T-helper 2 cell (primary cell): ENCODE results near the gene COL13A1.

Experiments used
- DNase-seq, 5 experiments: peaks; one replicate each; pipeline versions ENCODE4 v3.0.0 to v3.0.0-alpha.2; 2012 to 2022

Gene COL13A1

DNA sequence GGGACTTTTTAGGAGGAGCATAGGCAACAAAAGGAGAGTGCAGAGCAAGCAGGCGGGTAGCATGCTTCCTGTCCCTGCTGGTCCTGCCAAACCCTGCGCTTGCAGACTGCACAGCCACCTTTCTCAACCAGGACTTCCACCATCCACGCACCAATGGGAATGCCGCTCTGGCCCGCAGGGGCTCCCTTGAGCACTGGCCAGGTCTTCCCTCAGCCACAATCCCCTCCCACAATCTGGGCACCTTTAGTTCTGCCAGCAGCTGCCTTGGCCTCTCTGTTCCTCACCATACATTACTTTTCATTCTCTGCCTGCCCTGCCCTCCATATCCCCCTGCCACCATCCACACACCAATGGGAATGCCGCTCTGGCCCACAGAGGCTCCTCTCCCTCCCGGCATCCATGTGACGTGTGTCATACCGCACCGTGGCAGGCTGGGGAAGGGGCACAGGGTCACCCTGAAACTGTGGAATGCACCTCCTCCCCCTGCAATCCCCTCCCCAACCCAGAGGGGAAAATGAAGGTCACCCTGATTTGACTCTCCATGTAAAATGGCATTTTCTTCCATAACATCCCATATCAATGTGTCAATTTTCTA, 153.6 kb downstream of the COL13A1 start:
- no peak for DNase-seq

DNA sequence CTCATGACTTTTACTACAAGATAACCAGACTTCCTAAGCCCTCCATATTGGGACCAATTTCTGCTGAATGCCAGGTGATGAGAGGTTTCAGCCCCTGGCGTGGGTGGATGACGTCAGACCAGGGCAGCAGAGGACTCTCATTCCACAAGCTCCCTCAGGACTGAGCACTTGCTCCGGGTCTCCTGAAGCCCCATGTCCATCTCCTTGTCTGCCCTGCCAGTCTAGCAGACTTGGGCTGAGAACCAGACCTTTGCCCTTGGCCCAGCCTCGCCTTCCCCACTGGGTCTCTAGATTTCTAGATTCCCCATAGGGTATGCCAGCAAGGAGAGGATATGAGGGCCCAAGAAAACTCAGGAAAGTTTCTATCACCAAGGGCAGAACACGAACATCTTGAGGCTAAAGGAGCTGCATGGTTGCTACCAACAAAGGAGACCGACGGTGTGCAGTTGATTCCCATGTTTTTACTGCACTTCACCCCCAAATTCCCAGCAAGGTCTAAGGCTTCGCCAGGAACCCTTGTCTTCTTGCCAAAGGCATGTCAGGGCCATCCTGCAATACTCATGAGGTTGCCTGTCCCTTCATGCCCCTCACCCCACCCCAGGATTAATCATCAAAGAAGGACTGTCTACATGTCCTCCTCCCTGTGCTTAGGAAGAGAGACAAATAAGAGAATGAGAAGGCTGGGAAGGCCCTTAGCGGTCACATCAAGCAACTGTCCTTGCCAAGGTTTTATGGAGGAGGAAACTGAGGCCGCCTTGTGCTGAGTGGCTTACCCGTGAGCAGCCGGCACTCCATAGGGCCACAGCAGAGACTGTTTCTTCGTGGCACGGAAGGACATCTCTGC, 154.4 kb downstream of the COL13A1 start:
- no peak for DNase-seq

DNA sequence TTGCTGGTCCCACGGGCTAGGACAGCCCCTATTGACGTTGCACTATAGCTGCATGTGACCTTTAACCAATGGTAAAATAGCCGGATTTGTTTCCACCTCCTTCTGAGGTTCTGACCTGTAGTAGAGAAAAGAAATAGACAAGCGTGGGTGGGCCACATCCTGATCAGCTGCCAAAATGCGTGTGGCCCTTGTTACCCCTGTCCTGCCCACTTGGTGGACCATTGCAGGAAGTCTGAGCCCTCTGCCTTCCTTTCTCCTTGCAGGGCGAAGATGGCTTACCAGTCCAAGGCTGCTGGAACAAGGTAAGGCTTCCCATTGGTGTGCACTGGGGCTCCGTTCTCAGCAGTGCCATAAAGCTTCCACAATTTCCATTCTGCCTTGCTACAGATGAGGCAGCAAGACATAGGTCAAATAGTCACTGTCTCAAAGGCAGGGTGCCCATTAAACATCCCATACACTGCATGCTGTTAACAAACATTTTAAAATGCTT, 155.1 kb downstream of the COL13A1 start:
- no peak for DNase-seq

DNA sequence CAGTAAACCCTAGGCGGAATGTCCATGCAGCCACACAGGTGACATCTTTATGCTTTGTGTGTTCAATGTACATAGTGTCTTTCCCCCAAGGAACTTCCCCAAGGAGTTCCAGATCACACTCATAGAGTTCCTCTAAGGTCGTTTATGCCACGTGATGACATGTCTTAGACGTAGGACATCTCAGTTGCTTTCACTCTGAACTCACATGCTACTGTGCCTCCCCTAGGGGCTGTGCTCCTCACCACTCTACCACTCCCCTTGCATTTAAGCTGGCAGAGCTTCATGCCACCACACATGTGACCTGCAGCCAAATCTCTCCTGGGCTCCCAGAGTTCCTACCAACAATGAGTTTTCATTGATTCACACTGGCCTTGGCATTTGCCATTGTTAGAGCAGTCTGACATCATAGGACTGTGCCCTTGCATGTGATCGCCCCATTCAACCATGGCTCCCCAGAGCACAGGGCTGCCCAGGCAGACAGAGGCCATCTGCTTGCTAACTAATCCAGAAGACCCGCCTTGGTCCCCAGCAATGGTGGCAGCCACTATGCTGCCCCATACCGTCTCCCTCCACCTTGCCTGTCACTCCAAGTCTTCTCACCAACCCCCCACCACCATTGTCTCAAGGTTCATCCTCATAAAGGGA, 155.7 kb downstream of the COL13A1 start:
- no peak for DNase-seq

DNA sequence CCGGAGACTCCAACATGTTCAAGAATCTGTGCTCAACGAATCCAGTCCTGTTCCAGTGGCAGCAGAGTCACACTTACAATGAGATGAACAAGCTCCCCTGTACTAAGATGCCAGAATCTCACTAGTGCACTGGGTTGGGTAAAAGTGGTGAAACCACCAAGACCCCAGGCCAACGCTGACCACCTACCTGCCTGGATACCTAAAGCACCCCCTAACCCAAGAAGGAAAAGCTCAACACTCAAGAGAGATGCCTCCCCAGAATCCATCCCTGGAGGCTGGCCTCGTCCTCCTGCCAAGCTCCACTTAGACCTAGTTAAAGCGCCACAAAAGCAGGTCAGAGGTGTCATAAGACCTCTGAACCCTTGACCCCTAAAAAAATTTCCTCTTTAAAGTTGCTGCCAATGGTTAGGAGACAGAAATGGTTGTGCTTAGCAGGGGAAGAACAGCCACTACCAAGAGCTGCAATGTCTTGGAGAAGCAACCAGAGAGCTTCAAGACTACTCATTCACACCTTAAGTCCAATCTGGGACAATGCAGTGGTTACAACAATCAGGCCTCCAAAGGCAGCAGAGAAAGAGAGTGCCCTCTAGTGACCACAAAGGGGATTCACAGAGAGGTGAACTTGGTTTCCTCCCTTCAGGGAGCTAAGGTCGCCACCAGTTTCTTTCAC, 156.3 kb downstream of the COL13A1 start:
- DNase-seq, result peak in 1 of 5 experiments; percentile 51

DNA sequence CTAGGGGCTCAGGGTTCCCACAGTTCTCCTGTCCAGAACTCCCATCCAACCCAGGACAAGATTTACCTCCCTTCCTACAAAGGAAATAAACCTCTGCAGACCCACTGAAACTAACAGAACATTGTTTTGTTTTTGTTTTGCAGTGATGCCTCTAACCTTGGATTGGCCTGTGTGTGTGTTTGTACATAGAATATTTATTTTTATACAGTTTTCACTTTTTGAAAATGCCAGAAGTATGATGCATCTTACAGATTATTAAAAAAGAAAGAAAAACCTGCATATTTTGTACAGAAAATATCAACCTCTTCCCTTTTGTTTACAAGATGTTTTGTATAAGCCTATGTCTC, 156.8 kb downstream of the COL13A1 start:
- DNase-seq, result no peak

DNA sequence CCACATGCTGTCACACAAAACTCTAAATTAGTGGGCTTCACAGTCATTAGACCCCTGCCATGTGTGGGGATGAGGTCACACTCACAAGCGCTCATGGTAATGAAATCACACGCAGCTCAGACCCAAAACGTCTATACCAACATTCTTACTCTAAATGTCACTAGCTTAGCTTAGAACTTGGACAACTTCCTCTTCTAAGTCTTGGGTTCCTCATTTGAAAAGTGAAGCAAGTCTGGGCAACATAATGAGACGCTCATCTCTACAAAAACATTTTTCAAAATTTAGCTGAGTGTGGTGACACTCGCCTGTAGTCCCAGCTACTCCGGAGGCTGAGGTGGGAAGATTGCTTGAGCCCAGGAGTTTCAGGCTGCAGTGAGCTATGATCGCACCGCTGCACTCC, 158.2 kb downstream of the COL13A1 start:
- no peak for DNase-seq

DNA sequence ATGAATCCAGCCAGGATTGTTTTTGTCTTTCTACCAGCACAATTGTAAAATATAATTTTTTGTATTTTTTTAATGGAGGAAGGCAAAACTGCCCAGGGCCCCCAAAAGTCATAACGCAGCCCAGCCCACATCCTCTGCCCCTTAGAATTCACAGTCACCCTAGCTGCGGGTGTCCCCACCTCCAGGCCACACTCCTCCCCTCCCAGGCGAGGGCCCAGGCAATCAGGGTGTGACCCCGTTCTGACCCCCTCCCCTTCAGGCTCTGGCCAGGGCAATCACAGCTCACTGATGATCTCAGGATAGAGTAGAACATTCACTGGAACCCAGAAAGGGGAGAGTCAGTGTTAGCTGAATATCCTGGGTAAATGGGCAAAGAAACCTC, 158.9 kb downstream of the COL13A1 start:
- no peak for DNase-seq

DNA sequence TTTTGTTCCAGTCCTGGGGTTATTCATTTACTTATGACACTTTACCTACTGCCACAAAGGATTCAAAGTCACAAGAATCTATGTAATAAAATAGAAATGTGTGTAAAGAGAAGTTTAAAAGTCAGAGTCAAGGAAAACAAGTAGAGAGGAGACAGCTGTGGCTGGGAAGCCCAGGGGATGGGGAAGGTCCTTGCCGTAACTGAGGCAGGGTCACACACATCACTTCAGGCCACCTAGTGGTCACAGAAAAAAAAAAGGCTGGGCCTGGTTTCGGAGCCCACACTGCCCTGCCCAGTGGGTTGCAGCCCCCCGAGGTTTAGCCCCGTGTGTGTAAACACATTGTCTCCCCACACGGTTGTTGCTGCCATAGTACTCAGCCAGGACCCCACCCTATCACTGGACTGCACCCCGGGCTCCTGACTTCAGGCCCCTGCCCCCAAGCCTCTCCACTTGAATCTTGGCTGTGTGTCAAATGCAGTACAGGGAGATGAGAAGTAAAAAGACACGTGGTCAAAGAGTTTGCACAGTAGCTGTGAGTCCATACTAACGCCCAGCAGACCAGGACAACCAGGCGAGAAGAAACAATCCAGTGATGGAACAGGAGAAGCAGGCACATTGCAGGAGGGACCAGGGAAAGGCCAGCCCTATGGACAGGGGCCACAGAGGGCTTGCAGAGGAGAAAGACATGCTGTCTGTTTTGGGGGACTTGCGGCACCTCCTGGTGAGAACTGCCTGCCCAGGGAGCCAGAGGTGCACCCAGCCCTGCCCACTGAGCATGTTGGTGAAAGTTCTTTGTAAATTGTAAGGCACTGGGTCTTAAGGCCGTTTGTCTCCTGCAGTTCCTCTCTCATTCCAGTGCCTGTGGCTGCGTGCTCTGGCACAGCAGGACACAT, 159.5 kb downstream of the COL13A1 start:
- no peak for DNase-seq

DNA sequence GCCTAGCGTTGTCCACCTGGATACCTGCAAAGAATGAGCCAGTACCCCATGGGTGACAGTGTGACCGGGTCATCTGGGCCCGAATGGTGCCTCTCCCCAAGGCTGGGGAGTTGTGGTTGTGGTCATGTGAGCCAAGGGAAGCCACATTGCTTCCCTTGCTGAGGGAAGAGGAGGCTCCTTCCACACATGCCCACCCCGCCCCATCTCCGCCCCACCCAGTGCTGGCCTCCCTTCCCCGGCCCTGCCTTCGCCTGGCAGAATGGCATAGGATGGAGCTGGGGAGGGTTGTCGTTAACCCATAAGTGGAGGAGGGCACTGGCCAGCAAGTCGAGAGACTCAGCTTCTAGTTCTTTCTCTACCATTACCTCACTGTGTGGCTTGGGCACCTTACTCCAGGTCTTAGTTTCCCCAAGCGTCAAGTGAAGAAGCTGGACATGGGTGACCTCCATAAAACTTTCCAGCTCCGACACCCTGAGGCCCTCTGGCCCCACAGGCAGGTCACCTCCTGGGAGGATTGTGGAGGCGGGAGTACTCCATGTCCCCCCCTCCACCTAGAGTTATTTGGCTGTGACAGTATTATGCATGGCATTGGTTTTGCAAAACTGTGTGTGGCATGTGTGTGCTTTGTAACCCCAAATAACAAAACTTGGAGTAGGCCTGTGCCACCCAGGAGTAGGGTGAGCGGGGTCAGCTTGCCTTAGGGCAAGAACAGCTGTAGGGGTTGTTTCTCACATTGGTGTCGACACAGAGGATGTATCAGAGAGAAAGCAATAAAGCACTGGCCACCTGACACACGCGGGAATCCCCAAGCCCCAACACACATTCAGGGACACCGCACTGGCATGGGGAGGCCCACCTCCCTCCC, 160.4 kb downstream of the COL13A1 start:
- DNase-seq, result no peak

DNA sequence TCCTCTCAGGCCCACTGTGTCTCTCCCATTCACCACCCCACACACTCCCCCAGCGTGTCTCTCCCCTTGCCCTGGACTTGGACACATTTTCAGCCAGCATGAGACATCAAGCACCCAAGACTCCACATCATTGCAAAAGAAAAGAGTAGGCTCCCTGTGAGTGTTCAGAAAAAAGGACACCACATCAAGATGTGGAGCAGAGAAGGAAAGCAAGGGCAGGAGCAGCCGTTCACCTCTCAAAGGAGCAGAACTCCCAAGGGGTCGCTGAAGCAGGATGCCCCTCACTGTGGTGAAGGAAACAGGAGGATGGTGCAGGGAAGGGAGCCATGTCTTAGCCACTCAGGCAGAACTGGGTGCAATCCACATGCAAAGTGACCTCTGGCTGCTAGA, 161.0 kb downstream of the COL13A1 start:
- no peak for DNase-seq

DNA sequence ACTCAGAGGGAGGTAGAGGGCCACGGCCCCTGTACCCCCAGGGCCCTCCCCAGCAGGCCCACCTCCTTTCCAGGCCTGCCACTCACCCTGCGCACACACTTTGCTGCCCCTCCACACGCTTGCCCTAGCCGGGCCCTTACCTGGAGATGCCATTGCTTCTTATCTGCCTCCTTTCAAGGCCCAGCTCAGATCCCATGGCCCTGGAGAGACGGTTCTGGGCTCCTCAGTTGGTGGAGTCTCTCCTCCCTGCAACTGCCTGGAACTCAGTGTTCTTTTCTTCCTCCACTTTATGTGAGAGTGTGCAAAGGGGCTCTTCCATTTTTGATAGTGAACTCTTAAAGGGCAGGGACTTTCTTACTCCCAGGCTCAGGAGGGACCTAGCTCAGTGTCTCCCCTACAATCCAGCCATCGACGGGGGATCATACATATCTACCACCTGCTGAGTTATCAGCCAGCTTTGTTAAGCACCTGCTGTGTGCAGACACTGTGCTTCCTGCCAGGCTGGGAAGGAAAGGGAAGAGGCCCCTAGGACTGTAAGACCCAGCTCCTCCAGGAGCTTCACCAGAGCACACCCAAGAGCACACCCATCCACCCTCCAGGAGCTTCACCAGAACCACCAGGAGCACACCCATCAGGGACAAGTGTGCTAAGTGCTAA, 161.6 kb downstream of the COL13A1 start:
- DNase-seq, result no peak

DNA sequence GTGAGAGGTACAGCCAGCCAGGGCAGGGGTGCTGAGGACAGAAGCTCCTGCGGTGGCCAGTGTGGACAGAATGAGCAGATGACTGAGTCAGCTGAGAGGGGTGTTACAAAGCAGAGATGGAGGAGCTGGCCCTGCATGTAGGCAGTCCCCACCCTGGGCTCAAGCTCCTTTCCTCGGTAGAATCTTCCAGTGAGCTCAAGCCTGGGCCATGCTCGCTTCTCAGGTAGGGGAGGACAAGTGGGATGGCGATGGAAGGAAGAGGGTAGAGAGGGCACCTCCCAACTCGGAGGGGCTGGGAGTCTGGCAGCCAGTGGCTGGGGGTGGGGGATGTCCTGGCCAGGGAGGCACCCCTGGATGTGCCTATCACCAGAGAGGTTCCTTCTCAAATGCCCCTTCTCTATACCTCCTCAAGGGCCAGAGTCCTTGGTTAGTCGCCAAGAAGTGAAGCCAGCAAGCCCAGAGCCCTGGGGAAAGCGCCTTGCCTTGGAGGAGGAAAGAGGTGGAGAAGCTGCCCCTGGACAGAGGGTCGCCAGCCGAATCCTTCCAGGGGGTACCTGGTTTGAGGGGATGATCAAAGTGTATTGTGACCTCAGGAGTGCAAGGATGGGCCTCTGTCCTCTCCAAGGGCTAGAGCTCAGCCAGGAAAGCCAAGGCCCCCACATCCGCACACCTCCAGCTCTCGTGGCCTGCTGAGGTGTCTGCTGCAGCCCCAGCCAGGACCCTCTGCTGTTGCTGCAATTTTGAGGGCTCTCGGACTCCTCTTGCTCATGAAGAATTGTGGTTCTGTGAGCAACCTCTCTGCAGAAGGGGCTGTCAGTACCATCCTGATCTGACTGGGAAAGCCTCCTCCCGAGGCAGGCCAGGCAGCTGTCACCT, 162.4 kb downstream of the COL13A1 start:
- DNase-seq, result no peak

DNA sequence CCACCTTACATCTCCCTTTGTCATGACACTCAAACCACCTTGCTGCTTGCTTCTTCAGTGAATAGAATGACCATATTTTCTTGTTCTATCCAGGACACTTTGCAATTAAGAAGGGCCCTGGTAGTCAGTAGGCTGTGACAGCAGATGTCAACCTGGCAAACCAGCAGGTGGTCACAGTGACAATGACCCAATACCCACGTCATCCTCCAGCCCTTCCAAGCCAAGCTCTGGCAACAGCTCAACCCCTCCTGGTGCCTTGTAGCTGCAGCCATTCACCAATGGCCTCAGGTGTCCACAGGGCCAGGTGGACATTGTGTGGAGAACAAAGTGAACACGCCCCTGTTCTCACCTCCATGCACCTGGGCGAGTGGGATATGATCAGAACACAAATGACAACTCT, 163.4 kb downstream of the COL13A1 start:
- DNase-seq, result no peak

DNA sequence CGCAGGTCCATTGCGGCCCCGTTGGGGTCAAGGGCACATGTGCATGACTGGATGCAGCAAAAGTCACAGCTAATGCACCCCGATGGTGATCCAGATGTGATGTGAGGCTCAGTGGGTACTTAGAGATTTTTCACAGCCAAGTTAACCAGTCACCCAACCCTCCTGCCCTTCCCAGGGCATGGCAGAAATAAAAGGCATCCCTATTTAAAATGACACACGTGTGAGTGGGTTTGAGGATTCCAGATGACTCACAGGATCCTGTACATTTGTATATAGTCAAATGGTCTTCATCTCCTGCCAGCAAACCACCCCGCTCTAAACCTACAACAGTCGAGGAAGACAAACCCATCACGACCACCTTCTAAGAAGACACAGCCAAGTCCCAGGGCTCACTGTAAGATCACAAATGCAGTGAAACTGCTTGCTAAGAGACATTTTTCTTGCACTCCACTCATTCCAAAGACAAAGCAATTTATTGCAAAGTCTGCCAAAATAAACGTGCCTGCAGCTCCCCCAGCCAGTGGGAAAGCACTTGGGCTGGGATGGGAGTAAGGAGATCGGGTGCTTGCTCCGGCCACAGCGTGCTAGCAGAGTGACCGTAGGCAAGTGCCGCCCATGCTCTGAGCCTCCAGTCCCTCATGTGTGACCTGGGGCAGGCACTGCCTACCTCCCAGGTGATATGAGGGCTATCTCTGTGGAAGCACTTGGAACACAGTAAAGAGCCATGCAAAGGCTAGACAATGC, 164.4 kb downstream of the COL13A1 start:
- DNase-seq, result no peak

DNA sequence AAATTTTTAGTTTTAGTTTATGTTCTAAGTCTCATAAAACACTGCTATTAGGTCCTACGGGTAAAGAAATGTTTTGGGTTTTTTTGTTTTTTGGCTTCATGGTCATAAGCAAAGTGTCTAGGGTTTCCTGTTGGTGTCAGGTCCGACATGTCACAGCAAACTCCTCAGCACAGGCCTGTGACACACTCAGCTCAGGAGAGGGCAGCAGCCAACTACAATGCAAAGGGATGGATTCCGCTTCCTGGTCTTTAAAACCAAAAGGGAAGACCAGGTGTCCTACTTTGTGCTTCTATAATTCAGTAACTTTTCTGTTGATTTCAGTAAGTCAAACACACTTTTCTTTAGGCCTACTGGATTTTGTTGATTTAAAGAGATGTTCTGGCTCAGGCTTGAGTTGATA, 167.1 kb downstream of the COL13A1 start:
- DNase-seq, result no peak

DNA sequence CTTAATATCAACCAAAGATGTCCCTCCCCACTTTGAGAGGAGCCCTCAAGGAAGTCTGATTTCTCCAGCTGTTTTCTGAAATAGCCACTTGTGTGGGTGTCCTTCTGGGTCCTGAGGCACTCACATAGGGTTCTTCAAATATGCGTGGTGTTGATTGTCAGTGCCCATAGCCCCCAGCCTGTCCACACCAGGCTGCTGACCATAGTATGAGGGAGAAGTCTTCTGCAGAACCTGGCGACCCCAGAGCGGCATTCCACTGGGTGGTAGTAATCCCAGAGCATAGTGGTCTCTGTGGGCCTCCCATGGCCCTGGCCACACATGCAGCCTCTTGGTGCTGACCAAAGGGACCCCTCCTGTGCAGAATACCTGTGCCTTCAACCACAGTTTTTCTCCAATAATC, 168.3 kb downstream of the COL13A1 start:
- DNase-seq, result no peak

DNA sequence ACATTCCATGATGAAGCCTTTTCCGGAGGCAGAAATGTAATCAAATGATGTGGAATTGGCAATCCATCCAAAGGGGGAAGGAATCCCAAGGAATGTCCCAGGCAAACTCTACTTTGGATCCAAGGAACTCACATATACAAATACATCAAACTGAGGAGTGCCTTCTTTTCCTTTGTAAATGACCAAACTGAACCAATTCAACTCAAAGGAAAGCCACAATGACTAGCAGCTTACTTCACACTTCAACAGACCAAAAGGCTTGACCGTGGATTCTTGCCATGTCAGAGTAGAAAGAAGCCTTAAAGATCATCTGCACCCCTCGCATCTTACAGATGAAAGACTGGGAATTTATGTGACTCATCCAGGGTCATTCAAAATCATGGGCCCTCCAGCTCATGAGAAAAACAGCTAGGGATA, 171.3 kb downstream of the COL13A1 start:
- no peak for DNase-seq

DNA sequence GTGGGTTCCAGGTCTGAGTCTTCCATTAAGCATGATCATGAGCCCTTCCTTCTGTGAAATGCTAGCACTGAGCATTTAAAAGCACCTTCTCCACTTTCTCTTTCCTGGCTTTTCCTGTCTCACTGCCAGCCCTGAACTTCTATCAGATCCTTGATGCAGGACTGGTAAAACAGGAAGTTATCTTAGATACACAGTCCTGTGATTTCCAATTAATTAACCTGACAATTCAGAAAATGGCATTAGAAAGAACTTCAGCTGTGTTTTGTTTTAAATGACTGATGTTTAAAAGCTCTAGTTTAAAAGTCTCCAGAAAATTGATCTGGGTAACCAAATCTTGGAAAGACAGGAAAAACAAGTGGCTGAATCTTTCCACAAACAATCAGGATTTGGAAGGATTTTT, 172.0 kb downstream of the COL13A1 start:
- DNase-seq, result no peak
